GM23338 (cell line): Measurements from ENCODE around the gene GRAMD1A. TPM values are rescaled to one million over a fixed set of nuclear protein-coding genes. Genes with fewer than 3 reads are reported as not detected.

Experiments
- ATAC-seq: fragments of 200-7000 bp; cut with Tn5 transposase; 3 replicates; pipeline ENCODE4 v1.9.1; 2020
- DNase-seq: peaks from one replicate; pipeline ENCODE4 v3.0.0-alpha.2; 2015; ENCODE audit warnings: low spot score
- H2AFZ ChIP-seq: fragments of 200-600 bp; sonication (generic); 2 replicates; pipeline ENCODE4 v1.8.0; 2016; ENCODE audit warnings: antibody characterized with exemption, mild to moderate bottlenecking, moderate library complexity
- H3F3A ChIP-seq: fragments of 200-600 bp; sonication (generic); replicated peaks from 2 replicates; pipeline ENCODE4 v1.8.0; 2017; ENCODE audit warnings: antibody characterized with exemption, mixed run types, low read depth
- H3K27ac ChIP-seq: fragments of 200-600 bp; sonication (generic); 2 replicates; pipeline ENCODE4 v1.6.1; 2016; ENCODE audit warnings: low read depth
- H3K27me3 ChIP-seq: fragments of 200-600 bp; sonication (generic); 2 replicates; pipeline ENCODE4 v1.8.0; 2016; ENCODE audit warnings: mild to moderate bottlenecking, mixed run types, moderate library complexity; ENCODE audit not compliant: insufficient read depth
- H3K36me3 ChIP-seq: fragments of 200-600 bp; sonication (generic); 2 replicates; pipeline ENCODE4 v1.8.0; 2016; ENCODE audit warnings: mild to moderate bottlenecking; ENCODE audit not compliant: insufficient read depth
- H3K4me1 ChIP-seq: fragments of 200-600 bp; sonication (generic); 2 replicates; pipeline ENCODE4 v1.8.0; 2016; ENCODE audit warnings: mild to moderate bottlenecking, moderate library complexity; ENCODE audit not compliant: insufficient read depth
- H3K4me2 ChIP-seq: fragments of 200-600 bp; sonication (generic); 2 replicates; pipeline ENCODE4 v1.7.1; 2017; ENCODE audit warnings: mixed run types
- H3K4me3 ChIP-seq: fragments of 200-600 bp; sonication (generic); 2 replicates; pipeline ENCODE4 v1.6.1; 2016; ENCODE audit warnings: mixed run types
- H3K79me2 ChIP-seq: fragments of 200-600 bp; sonication (generic); replicated peaks from 2 replicates; pipeline ENCODE4 v1.8.0; 2017; ENCODE audit warnings: mild to moderate bottlenecking; ENCODE audit not compliant: insufficient read depth
- H3K9me2 ChIP-seq: fragments of 200-600 bp; sonication (generic); 2 replicates; pipeline ENCODE4 v1.8.0; 2017; ENCODE audit not compliant: insufficient read depth
- H4K20me1 ChIP-seq: fragments of 200-600 bp; sonication (generic); replicated peaks from 2 replicates; pipeline ENCODE4 v1.8.0; 2017; ENCODE audit warnings: mild to moderate bottlenecking; ENCODE audit not compliant: insufficient read depth
- H3K27ac Mint-ChIP-seq: 2 replicates; pipeline ENCODE4 v1.8.0; 2020; ENCODE audit warnings: inconsistent platforms, mild to moderate bottlenecking, moderate library complexity, mixed read lengths
- H3K27me3 Mint-ChIP-seq: 3 replicates; pipeline ENCODE4 v1.8.0; 2022; ENCODE audit warnings: low read depth, mild to moderate bottlenecking, moderate library complexity, mixed read lengths, inconsistent platforms; ENCODE audit not compliant: insufficient read depth, poor library complexity
- H3K36me3 Mint-ChIP-seq: 3 replicates; pipeline ENCODE4 v1.8.0; 2021; ENCODE audit warnings: low read depth, mild to moderate bottlenecking, inconsistent platforms, moderate library complexity, mixed read lengths
- H3K4me1 Mint-ChIP-seq: 3 replicates; pipeline ENCODE4 v1.8.0; 2020; ENCODE audit warnings: mild to moderate bottlenecking, inconsistent platforms, mixed read lengths
- H3K4me3 Mint-ChIP-seq: 3 replicates; pipeline ENCODE4 v1.8.0; 2021; ENCODE audit warnings: moderate library complexity, mild to moderate bottlenecking, inconsistent platforms, mixed read lengths
- H3K9me3 Mint-ChIP-seq: 3 replicates; pipeline ENCODE4 v1.8.0; 2020; ENCODE audit warnings: moderate library complexity, mild to moderate bottlenecking, inconsistent platforms, mixed read lengths
- CREB1 ChIP-seq: fragments of 250-450 bp; sonication (Bioruptor Pico); IDR thresholded peaks from 2 replicates; pipeline ENCODE4 v1.5.0; 2020; ENCODE audit warnings: low read depth, mild to moderate bottlenecking, moderate library complexity
- CTCF ChIP-seq, 2 experiments: fragments of 200-600 bp in 1 of 2; sonication (generic) in 1 of 2; conservative IDR thresholded peaks; 2 replicates each; pipeline versions ENCODE4 v1.5.1 to v1.6.1; 2016 to 2017; ENCODE audit warnings: antibody characterized with exemption in 2 of 2, low read depth in 2 of 2, mild to moderate bottlenecking in 2 of 2, moderate library complexity in 1 of 2
- ETS1 ChIP-seq: IDR thresholded peaks from 2 replicates; pipeline ENCODE4 v1.6.1; 2016; ENCODE audit warnings: antibody characterized with exemption
- EZH2 ChIP-seq: fragments of 200-600 bp; sonication (generic); IDR thresholded peaks from one replicate; pipeline ENCODE4 v1.8.0; 2017; ENCODE audit warnings: antibody characterized with exemption, mild to moderate bottlenecking, low read depth; ENCODE audit not compliant: unreplicated experiment
- EZH2phosphoT487 ChIP-seq: fragments of 200-600 bp; sonication (generic); IDR thresholded peaks from one replicate; pipeline ENCODE4 v1.8.1; 2018; ENCODE audit warnings: antibody characterized with exemption; ENCODE audit not compliant: unreplicated experiment
- JUNB ChIP-seq: IDR thresholded peaks from one replicate; pipeline ENCODE4 v1.6.1; 2016; ENCODE audit warnings: antibody characterized with exemption; ENCODE audit not compliant: unreplicated experiment
- NANOG ChIP-seq: IDR thresholded peaks from 2 replicates; pipeline ENCODE4 v1.6.1; 2016; ENCODE audit warnings: antibody characterized with exemption, borderline replicate concordance
- POLR2AphosphoS5 ChIP-seq: IDR thresholded peaks from 2 replicates; pipeline ENCODE4 v1.6.1; 2016; ENCODE audit warnings: antibody characterized with exemption, low read depth
- REST ChIP-seq: IDR thresholded peaks from one replicate; pipeline ENCODE4 v1.6.1; 2018; ENCODE audit warnings: antibody characterized with exemption; ENCODE audit not compliant: unreplicated experiment
- STAT1 ChIP-seq: IDR thresholded peaks from one replicate; pipeline ENCODE4 v1.6.1; 2016; ENCODE audit warnings: antibody characterized with exemption; ENCODE audit not compliant: unreplicated experiment
- ZNF114 ChIP-seq: fragments of 250-450 bp; sonication (Bioruptor Pico); IDR thresholded peaks from 2 replicates; pipeline ENCODE4 v1.5.0; 2020; ENCODE audit warnings: mild to moderate bottlenecking, moderate library complexity
- ZNF331 ChIP-seq: fragments of 250-450 bp; sonication (Bioruptor Pico); IDR thresholded peaks from 2 replicates; pipeline ENCODE4 v1.5.0; 2020; ENCODE audit warnings: low read depth, mild to moderate bottlenecking, moderate library complexity
- ZNF462 ChIP-seq: fragments of 250-450 bp; sonication (Bioruptor Pico); IDR thresholded peaks from 2 replicates; pipeline ENCODE4 v1.5.0; 2020; ENCODE audit warnings: mild to moderate bottlenecking, moderate library complexity
- polyA plus RNA-seq: library from polyadenylated mRNA; unstranded; fragments of >200 nt; fragmentation: Nextera tagmentation; extraction: Ambion mirVana; gene quantifications from 2 replicates; pipeline ENCODE4 v1.2.1, GENCODE V29; 2016
- total RNA-seq: library from RNA; depleted of rRNA; stranded (reverse); fragments of >200 nt; shearing (Covaris generic); gene quantifications from 2 replicates; pipeline ENCODE4 v1.2.3, GENCODE V29; 2014

Gene GRAMD1A
- total and polyA plus RNA-seq, 2 experiments from 2014 or later: 122 to 174 TPM

GRCh38 chr19:35061583-35062373 is 61.7 kb downstream of the GRAMD1A start:
- ATAC-seq: no peak
- H4K20me1 ChIP-seq: no peaks in the 10 kb centered on the region
- no peak overlapping the region for H3K27ac ChIP-seq
- Mint-ChIP-seq H3K4me1 (peaks cover 6% of the 10 kb centered on the region; the same call in 2 of the 3 replicates), H3K27me3 (peaks cover 17% of the 10 kb centered on the region), H3K9me3 (peaks cover 2% of the 10 kb centered on the region; the same call in 1 of the 3 replicates), H3K4me3 (no peak overlapping the region), H3K36me3 (no peaks in the 10 kb centered on the region; the same call in 1 of the 3 replicates), H3K27ac (no peak overlapping the region)
- no peaks in the 10 kb centered on the region for H3K79me2 ChIP-seq
- no peaks in the 10 kb centered on the region for H3K9me2 ChIP-seq
- H3F3A ChIP-seq: no peaks in the 10 kb centered on the region; the same call in 1 of the 2 replicates
- TF ChIP-seq JUNB (no peak), ZNF462 (CRISPR knock-in tag) (no peak), EZH2 (no peak), REST (no peak), NANOG (no peak), ETS1 (no peak), STAT1 (no peak), ZNF331 (CRISPR knock-in tag) (no peak), EZH2phosphoT487 (no peak), CTCF (conservative IDR thresholded peaks at IDR 0.05; ENCODE audit: low read depth in 2 of 2) (no peak), POLR2AphosphoS5 (no peak), CREB1 (CRISPR knock-in tag) (no peak), ZNF114 (no peak)
- H3K36me3 ChIP-seq: no peaks in the 10 kb centered on the region
- H3K4me1 ChIP-seq: no peaks in the 10 kb centered on the region
- peaks cover 6% of the 10 kb centered on the region; the same call in 1 of the 2 replicates for H3K27me3 ChIP-seq
- H3K4me2 ChIP-seq: no peak overlapping the region
- no peak for DNase-seq
- no peak overlapping the region for H3K4me3 ChIP-seq
- H2AFZ ChIP-seq: no peak overlapping the region
